Amniotic stem cell (primary cell): ENCODE results near the gene AK5.
A peak's percentile ranks its signal among the peaks of the same experiment; 100 is the strongest.
"Not testable (repeated sequence)": the region's sequence is repeated elsewhere in the genome, so short reads cannot be mapped to it uniquely, and the experiment has no call there.

Experiments used
- DNase-seq: peaks from one replicate; lab custom pipeline; 2025; lab: John Stamatoyannopoulos, UW

AK5 gene

DNA sequence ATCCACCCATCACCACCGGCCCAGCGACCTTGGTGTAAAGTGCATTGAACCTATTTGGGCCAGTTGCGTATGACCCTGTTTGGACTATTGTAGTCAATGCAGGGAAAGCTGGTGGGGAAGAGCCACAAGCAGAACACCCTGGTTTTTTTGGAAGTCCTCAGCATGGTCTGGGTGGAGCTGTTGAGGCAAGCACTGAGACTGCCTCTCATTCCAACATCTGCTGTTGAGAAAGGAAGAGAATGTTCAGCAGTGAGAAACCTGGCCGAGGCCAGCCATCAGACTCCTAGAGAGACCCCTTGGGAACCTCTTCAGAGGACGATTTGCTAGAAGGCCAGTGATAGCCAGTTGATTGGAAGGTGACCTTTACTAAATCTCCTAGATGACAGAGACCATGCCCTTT, 217.6 kb downstream of the AK5 start:
- DNase-seq = no peak

DNA sequence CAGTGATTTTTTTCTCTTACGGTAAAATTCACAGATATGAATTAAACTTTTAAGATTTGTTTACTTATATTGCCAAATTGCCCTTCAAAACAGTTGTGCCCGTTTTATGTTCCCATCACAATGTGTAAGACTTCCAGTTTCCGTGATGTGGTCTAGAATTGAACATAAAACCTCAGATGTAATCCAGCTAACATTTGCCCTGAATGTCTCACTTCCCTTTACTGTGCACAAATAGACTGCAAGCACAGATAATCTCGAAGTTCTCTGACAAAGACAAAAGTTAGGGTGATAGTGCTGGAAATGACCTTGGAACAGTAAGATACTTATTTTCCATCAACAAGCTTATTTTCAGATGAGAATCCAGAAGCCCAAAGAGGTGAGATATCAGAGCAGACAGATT, 223.2 kb downstream of the AK5 start:
- no peak for DNase-seq

DNA sequence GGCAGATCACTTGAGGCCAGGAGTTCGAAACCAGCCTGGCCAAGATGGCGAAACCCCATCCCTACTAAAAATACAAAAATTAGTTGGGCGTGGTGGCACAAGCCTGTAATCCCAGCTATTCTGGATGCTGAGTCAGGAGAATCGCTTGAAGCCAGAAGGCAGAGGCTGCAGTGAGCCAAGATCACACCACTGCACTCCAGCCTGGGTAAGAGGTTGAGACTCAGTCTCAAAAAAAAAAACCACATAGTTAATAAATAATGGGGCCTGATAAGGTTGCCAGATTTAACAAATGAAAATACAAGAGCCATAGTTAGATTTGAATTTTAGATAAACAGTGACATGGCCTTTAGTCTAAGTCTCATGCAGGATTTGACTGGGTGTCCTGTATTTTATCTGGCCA, 225.0 kb downstream of the AK5 start:
- no peak for DNase-seq

DNA sequence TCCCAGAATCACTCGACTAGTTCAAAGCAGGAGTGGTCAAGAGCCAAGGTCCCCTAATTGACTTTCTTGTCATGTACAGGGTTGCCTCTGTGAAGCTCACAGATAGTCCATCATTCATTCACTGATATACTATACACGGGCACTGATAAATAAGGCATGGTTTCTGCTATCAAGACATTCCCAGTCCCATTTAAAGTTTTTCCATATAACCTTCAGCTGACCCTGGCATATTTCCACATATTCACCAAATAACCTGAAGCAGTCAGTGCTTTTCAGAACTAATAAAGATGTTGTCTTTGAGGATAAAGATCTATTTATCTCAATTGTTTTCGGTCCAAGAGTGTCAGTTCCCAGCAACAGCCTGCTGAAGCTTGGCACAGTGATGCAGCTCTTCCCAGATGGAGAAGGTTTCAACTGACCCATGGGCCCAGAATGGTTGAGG, 227.3 kb downstream of the AK5 start:
- DNase-seq = no peak

DNA sequence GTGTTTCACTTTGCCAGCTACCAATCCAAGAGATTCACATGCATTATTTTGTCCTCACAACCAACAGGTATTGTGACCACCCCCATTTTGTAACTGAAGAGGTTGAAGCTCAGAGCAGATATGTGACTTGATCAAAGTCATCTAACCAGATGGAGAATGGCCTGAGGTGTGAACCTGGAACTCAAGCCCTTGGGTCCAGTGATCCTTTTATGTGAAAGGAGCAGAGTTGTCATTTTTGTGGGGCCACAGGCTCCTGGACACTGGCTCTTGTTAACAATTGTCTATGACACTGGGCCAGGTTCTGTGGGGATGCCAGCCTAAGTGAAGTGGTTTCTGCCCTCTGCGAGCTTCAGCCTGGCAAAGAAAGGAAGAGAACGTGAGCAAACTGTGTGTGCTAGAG, 228.1 kb downstream of the AK5 start:
- no peak for DNase-seq

DNA sequence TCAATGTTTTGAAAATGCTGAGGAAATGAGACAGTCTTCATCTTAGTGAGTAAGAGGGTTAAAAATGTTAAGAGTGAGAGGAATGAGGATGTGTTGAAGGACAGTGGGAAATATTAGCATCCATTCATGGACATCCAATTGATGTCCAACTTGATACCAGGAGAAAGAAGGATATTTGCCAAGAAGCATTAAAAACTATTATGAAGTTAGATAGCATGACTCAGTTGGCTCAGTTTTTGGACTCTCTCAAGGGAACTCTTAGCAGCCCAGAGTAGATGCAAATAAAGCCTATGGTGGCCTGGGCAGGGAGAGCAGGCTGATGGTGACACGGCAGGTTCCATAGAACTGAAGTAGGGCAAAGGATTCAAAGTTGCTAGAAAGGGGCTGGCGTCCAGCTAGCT, 229.6 kb downstream of the AK5 start:
- peak; percentile 27 for DNase-seq

DNA sequence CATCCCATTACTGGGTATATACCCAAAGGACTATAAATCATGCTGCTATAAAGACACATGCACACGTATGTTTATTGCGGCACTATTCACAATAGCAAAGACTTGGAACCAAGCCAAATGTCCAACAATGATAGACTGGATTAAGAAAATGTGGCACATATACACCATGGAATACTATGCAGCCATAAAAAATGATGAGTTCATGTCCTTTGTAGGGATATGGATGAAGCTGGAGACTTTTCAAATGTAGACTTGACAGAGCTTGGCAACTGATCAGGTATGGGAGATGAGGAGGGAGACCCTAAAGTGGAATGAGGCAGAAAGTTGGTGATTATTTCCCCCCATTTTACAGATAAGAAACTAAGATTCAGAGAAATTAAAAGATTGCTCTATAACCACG, 230.8 kb downstream of the AK5 start:
- not testable (repeated sequence) for DNase-seq

DNA sequence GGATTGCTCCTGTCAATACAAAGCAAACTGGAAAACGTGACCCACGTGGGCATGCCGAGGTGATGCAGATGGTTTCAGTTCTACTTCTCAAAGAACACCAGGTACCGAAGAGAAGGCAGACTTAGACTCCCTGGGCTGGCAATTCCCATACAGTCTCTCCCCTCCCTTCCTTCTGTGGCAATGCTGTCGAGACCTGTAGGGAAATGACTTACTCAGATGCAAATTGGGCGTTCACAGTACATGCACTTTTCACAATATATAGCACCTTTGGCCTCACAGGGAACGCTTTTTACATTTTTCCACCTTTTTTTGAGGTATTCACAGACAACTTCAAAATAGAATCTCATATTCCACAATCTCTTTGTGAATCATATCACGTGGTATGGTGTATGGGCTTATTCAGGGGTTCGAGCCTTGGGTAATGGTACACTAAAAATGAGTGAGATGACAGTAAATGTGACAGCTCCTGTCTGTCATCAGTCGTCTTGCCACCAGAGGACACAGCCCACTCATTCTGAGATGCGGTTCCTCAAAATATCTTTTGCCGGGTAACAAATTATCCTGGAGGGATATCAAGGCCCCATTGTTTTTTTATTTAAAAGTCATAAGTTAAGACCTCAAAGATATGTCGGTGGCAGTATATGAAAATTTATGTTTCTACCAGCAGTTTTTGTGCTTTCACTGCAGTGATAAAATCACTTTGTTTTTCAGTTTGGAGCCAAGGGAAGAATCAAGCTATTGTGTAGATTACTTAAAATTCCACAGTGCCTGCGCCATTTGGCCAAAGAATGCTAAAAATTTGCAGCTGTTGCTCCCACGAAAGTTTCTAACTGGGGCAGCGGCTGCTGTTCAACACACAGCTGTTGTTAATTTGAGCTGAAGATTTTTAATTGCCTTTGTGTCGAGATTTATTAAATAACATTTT, 232.3 kb downstream of the AK5 start:
- peak; percentile 9 for DNase-seq

DNA sequence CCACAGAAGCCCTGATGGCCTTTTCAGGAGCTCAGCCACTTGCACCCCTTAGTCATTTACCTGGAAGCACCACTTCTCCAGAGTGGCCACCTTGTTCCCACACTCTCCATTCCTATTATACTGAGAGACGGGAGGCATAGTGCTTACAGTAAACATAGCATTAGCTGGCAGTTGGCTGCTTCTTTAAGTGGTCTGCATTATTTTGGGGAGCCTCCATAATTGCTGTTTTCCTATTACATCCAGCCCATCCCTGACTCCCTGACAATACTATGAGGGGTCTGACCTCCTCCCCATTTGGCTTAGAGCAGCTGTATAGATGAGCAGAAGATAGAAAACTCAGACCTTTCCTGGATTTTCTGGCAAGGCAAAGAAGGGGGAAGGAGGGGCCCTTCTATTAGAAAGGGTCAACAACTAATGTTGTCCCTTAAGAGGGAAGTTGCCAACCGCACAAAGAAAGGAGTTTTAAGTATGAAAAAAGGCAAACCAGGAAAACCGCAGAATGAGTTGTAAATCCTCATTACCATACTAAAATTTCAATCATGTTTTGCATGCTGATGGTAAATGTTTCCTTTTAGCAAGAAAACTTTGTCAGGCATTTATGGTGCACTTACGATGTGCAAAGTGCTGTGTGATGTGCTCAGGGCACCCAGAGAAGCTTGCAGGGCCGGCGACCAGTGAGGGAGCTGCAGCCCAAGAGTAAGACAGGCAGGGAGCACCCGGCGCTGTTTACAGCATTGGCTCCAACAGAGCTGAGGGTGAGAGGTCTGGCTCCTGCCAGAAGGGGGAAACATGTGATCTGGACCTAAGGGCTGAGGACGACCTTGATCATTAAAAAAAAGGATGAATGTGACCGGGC, 233.3 kb downstream of the AK5 start:
- no peak for DNase-seq

DNA sequence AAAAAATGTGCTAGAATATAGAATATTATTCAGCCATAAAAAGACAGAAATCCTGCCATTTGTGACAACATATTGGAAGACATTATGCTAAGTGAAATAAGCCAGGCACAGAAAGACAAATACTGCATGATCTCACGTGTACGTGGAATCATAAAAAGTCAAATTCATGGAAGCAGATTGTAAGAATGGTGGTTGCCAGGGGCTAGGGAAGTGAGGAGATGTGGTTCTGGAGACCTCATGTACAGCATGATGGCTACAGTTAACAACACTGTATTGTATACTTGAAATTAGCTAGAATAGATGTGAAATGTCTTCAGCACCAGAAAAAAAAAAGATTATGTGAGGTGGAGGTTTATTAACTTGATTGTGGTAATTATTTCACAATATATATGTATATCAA, 234.3 kb downstream of the AK5 start:
- DNase-seq = no peak

DNA sequence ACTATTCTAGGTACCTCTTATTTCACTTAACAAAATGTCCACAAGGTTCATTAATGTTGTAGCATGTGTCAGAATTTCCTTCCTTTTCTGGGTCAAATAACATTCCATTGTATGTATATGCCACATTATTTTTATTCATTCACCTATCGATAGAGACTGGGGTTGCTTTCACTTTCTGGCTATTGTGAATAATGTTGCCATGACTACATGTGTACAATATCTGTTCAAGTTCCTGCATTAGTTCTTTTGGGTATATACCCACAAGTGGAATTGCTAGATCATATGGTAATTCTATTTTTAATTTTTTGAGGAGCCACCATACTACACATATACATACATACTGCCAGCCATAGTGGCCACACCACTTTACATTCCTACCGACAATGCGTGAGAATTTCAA, 242.2 kb downstream of the AK5 start:
- no peak for DNase-seq

DNA sequence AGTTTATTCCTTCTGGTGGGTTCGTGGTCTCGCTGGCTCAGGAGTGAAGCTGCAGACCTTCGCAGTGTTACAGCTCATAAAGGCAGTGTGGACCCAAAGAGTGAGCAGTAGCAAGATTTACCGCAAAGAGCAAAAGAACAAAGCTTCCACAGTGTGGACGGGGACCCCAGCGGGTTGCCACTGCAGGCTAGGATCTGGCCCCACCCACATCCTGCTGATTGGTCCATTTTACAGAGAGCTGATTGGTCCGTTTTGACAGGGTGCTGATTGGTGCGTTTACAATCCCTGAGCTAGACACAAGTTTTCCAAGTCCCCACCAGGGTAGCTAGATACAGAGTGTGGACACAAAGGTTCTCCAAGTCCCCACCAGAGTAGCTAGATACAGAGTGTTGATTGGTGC, 249.3 kb downstream of the AK5 start:
- not testable (repeated sequence) for DNase-seq

DNA sequence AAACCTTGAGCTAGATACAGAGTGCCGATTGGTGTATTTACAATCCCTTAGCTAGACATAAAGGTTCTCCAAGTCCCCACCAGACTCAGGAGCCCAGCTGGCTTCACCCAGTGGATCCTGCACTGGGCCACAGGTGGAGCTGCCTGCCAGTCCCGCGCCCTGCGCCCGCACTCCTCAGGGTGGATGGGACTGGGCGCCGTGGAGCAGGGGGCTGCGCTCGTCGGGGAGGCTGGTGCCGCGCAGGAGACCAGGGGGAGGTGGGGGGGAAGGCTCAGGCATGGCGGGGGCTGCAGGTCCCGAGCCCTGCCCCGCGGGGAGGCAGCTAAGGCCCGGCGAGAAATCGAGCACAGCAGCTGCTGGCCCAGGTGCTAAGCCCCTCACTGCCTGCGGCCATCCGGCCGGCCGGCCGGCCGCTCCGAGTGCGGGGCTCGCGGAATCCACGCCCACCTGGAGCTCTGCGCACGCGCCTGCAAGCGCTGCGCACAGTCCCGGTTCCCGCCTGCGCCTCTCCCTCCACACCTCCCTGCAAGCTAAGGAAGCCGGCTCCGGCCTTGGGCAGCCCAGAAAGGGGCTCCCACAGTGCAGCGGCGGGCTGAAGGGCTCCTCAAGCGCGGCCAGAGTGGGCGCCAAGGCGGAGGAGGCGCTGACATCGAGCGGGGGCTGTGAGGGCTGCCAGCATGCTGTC, 249.9 kb downstream of the AK5 start:
- DNase-seq = not testable (repeated sequence)

DNA sequence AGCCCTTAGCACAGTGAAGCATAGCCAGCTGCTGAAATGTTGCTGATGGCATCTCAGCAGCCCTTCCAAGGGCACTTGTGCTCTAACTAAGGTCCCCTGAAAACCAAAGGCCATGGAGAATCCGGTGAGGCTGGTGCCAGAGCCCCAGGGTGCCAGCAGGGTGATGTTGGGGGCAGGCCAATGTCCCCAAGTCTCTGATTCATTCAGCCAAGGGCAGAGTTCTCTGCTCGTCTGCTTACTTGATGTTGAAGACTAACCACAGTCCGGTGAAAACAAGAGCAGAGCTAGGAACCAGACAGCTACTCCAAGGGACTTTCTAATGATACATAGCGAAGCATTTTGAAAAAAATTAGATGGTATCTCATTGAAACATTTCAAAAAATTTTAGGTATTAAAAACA, 250.8 kb downstream of the AK5 start:
- no peak for DNase-seq

DNA sequence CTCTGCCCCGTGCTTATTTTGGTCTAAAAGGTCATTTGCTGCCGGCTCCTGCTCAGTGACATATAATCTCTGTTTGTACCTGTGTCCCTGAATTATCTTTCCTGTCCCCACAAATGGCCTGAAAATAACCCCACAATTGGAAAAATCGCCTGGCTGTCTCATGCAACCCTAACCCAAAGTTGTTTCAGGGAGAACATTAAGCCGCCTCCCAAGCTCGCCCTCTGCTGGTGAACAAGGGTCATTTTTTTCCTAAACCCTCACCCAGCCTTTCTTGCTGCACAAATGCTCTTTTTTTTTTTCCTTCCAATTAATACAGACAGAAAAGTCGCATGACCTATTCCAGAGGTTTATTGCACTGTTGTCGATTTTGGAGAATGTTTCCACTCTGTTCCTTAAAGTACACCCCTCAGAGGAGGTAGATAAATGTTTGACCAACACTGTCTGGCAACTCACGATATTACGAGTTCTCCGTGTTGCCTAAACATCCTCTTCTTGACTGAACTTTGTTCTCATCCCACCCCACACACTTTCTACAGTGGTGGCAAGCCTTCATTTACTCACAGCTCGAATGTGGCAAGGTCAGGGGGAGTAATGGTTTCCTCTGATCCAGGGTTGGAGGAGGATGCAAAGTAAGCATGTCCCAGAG, 252.0 kb downstream of the AK5 start:
- DNase-seq = no peak

DNA sequence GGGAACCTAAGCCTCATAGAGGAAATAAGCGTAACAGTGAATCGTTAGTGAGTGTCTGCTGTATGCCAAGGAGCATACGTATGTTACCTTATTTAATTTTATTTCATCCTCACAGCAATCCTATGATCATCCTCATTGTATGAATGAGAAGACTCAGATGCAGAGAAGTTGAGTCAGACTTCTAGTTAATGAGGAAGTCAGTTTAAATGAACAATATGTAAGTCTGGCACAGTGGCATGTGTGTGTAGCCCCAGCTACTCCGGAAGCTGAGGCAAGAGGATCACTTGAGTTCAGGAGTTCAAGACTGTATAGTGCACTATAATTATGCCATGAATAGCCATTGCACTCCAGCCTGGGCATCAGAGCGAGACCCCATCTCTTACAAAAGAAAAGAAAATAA, 252.6 kb downstream of the AK5 start:
- no peak for DNase-seq

DNA sequence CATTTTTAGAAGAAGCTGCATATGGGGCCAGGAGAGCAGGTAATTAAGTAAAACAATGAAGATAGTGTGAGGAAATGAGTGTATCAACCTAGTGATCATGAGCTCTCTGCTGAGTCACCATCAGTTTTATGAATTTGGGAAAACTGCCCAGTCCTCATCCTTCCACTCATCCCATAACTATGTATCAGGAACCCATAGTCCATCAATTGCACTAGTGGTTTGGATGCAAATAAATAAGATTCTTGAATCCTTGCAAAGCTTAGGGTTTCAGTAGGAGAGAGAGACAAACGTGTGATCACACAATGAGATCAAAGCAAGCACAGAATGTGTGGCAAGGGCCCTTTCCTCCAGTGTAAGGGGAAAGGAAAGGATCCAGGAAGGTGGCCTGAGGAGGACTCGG, 255.0 kb downstream of the AK5 start:
- DNase-seq = peak; percentile 64

DNA sequence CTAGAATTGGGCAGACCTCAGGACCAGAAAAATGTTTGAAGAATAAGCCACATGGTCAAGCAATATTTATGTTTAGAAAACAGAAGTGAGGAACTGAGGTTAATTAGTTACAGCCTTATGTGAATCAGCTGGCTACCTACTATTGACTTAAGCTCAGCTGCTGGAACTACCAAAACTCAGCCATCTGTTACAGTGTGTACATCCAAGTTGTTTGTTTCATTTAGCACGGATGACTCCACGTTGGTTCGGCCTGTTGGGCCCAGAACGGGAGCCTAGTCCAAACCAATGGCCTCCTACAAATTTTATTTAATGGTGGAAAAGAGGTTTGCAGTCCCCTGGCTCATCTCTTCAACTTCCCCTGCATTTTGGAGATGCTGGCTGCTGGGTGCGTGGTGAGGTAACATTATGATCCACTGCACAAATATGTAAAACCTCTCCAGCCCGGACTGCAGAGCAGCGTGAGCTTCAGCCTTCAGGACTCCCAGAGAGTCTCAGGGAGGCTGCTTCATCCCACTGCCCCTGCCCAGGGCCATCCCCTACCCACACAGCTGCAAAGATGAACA, 257.2 kb downstream of the AK5 start:
- DNase-seq = peak; percentile 69

DNA sequence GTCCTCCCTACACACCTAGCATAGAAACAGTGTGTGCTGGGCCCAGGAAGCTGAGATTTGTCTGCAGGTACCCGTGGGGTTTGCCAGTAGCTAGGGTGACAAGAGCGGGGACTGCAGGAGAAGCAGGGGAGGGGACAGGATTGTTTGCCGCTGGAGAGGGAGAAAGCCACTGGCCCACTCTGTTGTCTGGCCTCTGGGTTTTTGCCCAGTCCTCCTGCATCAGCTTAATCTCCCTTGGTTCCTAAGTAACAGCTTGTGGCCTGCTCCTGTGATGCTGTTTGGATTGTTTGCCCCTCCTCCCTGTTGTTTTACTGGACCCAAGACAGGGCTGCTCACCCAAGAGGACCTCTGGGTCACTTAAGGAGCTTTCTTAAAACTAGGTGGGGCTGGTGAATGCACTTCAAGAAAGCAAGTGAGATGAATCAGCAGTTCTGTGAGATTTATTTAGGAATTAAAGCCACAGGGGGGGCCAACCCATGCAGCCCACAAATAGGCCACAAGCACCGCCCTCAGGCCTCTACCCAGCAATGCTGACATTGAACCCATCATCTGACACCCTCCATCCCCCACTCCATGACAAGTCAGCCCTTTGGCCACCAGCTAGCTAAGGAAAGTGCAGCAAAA, 257.8 kb downstream of the AK5 start:
- DNase-seq = no peak

DNA sequence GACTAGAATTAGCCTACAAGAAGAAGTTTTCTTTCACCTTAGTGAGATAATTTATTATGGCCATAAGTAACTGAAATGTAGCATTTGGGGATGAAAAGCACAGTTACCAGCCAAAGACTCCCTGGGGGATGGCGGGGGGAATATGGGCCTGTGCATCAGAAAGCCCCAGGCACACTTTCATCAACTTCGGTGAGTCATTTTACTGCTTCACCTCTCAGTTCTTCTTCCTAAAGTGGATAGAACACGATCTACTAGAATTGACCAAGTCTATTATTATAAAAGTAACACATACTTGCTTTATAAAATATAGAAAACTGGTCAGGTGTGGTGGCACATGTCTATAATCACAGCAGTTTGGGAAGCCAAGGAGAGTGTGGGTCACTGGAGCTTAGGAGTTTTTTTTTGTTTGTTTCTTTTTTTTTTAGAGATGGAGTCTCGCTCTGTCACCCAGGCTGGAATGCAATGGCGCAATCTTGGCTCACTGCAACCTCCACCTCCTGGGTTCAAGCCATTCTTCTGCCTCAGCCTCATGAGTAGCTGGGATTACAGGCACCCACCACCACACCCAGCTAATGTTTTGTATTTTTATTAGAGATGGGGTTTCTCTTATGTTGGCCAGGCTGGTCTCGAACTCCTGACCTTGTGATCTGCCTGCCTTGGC, 258.8 kb downstream of the AK5 start:
- no peak for DNase-seq

DNA sequence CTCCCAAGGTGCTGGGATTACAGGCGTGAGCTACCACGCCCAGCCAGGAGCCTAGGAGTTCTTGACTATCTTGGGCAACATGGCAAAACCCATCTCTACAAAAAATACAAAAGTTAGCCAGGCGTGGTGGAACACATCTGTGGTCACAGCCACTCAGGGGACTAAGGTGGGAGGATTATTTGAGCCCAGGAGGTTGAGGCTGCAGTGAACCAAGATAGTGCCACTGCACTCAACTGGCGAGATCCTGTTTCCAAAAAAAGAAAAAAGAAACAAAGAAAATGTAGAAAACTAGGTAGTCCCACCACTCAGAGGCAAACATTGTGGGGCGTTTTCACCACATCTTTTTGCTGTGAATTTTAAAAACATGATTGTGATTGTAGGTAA, 259.3 kb downstream of the AK5 start:
- no peak for DNase-seq
